Chondrocyte (in vitro differentiated cells): ENCODE measurements around the gene DRGX. TPM values are rescaled to one million over a fixed set of nuclear protein-coding genes. Genes with fewer than 3 reads are reported as not detected.

ENCODE experiments used
- DNase-seq: peaks from one replicate; pipeline ENCODE4 v3.0.0; 2021; ENCODE audit warnings: mixed read lengths, low spot score
- H3K27ac Mint-ChIP-seq: one replicate; pipeline ENCODE4 v1.8.0; 2021; ENCODE audit warnings: mild to moderate bottlenecking, moderate library complexity, mixed read lengths; ENCODE audit not compliant: unreplicated experiment
- H3K27me3 Mint-ChIP-seq: 2 replicates; pipeline ENCODE4 v1.8.0; 2021; ENCODE audit warnings: low read depth, mixed read lengths
- H3K36me3 Mint-ChIP-seq: 2 replicates; pipeline ENCODE4 v1.8.0; 2021; ENCODE audit warnings: low read depth, mixed read lengths
- H3K4me1 Mint-ChIP-seq: 2 replicates; pipeline ENCODE4 v1.8.0; 2021; ENCODE audit warnings: low read depth, mild to moderate bottlenecking, mixed read lengths
- H3K4me3 Mint-ChIP-seq: one replicate; pipeline ENCODE4 v1.8.0; 2021; ENCODE audit warnings: mild to moderate bottlenecking, moderate library complexity, mixed read lengths; ENCODE audit not compliant: unreplicated experiment
- H3K9me3 Mint-ChIP-seq: 2 replicates; pipeline ENCODE4 v1.8.0; 2021; ENCODE audit warnings: low read depth, mixed read lengths
- total RNA-seq: library from RNA; stranded (reverse); gene quantifications from 3 replicates; pipeline ENCODE4 v1.2.1, GENCODE V29; 2021
- TF ChIP-seq, protein P1 (sequence below): fragments of 200-600 bp; sonication (generic); IDR thresholded peaks from 2 replicates; pipeline ENCODE4 v1.5.0; 2021; ENCODE audit warnings: antibody characterized with exemption, mild to moderate bottlenecking, moderate library complexity

The DRGX gene
- total RNA-seq, 1 donor from 2014 or later = not detected

DNA sequence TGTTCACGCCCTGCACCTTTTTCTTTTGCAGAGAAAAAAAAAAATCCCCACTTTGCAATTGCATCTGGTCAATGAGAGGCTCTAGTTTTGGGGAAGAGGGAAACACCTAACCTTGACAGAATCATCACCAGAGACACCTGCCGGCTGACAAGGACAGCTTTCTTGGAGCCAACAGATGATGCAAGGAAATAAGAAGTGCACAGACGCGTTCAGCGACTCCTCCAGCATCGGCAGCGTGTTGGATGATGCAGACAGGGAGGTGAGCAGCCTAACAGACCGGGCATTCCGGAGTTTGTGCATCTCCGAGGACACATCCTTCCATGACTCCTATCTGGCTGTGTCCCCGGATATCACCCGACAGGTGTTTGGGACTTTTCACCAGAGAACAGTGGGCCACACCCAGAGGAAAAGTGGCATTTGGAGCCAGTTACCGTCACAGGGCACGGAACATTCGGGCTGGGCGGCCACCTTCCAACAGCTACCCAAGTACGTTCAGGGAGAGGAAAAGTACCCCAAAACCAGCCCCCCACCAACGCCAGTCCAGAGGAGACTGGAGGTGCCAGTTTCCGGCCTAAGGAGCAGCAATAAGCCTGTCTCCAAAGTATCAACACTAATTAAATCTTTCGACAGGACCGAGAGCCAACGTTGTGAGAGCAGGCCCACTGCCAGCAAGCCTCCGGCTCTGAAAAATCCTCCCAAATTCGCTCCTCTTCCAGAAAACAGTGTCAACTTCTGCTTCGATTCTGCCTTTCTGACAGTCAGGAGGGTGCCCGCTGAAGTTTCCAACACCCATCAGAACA, 73.3 kb downstream of the DRGX start:
- Mint-ChIP-seq H3K27ac (no peak overlapping the region), H3K9me3 (no peaks in the 10 kb centered on the region), H3K36me3 (no peaks in the 10 kb centered on the region), H3K4me3 (no peak overlapping the region), H3K27me3 (peaks cover 15% of the 10 kb centered on the region), H3K4me1 (no peaks in the 10 kb centered on the region)
- no peak for DNase-seq
- TF ChIP-seq, protein P1, sequence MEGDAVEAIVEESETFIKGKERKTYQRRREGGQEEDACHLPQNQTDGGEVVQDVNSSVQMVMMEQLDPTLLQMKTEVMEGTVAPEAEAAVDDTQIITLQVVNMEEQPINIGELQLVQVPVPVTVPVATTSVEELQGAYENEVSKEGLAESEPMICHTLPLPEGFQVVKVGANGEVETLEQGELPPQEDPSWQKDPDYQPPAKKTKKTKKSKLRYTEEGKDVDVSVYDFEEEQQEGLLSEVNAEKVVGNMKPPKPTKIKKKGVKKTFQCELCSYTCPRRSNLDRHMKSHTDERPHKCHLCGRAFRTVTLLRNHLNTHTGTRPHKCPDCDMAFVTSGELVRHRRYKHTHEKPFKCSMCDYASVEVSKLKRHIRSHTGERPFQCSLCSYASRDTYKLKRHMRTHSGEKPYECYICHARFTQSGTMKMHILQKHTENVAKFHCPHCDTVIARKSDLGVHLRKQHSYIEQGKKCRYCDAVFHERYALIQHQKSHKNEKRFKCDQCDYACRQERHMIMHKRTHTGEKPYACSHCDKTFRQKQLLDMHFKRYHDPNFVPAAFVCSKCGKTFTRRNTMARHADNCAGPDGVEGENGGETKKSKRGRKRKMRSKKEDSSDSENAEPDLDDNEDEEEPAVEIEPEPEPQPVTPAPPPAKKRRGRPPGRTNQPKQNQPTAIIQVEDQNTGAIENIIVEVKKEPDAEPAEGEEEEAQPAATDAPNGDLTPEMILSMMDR = no peak

DNA sequence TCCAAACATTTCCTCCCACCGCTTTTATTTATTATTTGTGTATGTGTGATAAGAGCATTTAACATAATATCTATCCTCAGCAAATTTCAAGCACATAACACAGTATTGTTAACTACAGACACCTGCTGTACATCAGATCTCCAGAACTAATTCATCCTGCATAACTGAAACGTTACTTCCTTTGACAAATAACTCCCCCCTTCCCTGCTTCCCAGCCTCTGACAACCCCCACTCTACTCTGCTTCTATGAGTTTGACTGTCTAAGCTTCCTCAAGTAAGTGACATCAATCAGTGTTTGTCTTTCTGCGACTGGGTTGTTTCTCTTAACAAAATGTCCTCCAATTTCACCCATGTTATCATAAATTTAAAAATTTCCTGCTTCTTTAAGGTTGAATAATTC, 74.9 kb downstream of the DRGX start:
- Mint-ChIP-seq H3K4me3 (no peak overlapping the region), H3K9me3 (no peaks in the 10 kb centered on the region), H3K27me3 (peaks cover 15% of the 10 kb centered on the region), H3K36me3 (no peaks in the 10 kb centered on the region), H3K27ac (no peak overlapping the region), H3K4me1 (no peaks in the 10 kb centered on the region)
- TF ChIP-seq, protein P1 = no peak
- DNase-seq = no peak

- TF ChIP-seq, protein P1 = no peak
- H3K9me3 Mint-ChIP-seq = no peaks in the 10 kb centered on the region
- H3K27ac Mint-ChIP-seq = no peak overlapping the region
- H3K4me3 Mint-ChIP-seq = no peak overlapping the region
- H3K27me3 Mint-ChIP-seq = peaks cover 15% of the 10 kb centered on the region
- no peaks in the 10 kb centered on the region for H3K36me3 Mint-ChIP-seq
- H3K4me1 Mint-ChIP-seq = no peaks in the 10 kb centered on the region
- no peak for DNase-seq
Measured at GRCh38 chr10:49320191-49320590, 75.7 kb downstream of the DRGX start.

- Mint-ChIP-seq H3K9me3 (no peaks in the 10 kb centered on the region), H3K27me3 (peaks cover 12% of the 10 kb centered on the region), H3K27ac (no peak overlapping the region), H3K4me3 (no peak overlapping the region), H3K4me1 (no peaks in the 10 kb centered on the region), H3K36me3 (no peaks in the 10 kb centered on the region)
- TF ChIP-seq, protein P1 = no peak
- no peak for DNase-seq
Measured at GRCh38 chr10:49319206-49319605, 76.7 kb downstream of the DRGX start.

DNA sequence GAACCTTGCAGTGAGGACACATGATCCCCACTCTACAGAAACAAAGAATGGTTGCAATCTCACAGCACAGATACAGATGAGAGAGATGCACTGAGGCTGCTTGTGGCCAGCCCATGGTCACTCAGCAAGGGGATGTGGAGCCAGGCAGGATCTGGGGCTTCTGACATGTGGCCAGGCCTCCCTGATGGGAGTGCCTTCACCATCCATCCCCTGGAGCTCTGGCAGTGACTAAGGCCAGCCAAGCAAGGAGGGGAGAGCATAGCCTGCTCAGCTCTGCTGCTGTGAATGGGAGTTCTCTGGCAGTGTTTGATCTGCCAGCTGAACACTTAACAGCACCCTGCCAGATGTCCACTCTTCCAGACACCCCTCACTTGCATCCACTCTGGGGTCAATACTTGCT, 77.1 kb downstream of the DRGX start:
- no peak overlapping the region for H3K27ac Mint-ChIP-seq
- no peak for DNase-seq
- peaks cover 11% of the 10 kb centered on the region for H3K27me3 Mint-ChIP-seq
- no peaks in the 10 kb centered on the region for H3K4me1 Mint-ChIP-seq
- H3K9me3 Mint-ChIP-seq = no peaks in the 10 kb centered on the region
- H3K36me3 Mint-ChIP-seq = no peaks in the 10 kb centered on the region
- H3K4me3 Mint-ChIP-seq = no peak overlapping the region
- TF ChIP-seq, protein P1 = no peak
